Neural progenitor cell (in vitro differentiated cells): ENCODE measurements around the gene TMPRSS11B. TPM values are rescaled to one million over a fixed set of nuclear protein-coding genes. Genes with fewer than 3 reads are reported as not detected.

ENCODE experiments used
- DNase-seq: peaks from one replicate; pipeline ENCODE4 v3.0.0-alpha.2; 2016; ENCODE audit warnings: low spot score
- H2AFZ ChIP-seq: fragments of 200-600 bp; sonication (generic); replicated peaks from 2 replicates; pipeline ENCODE4 v1.6.1; 2016; ENCODE audit warnings: antibody characterized with exemption
- H3F3A ChIP-seq: fragments of 200-600 bp; sonication (generic); 2 replicates; pipeline ENCODE4 v1.6.1; 2016; ENCODE audit warnings: antibody characterized with exemption, low read depth
- H3K27ac ChIP-seq: fragments of 200-600 bp; sonication (generic); 2 replicates; pipeline ENCODE4 v1.5.1; 2016; ENCODE audit warnings: mild to moderate bottlenecking
- H3K27me3 ChIP-seq: fragments of 200-600 bp; sonication (generic); 2 replicates; pipeline ENCODE4 v1.6.1; 2016; ENCODE audit warnings: mild to moderate bottlenecking, moderate library complexity
- H3K36me3 ChIP-seq: fragments of 200-600 bp; sonication (generic); 2 replicates; pipeline ENCODE4 v1.5.1; 2016
- H3K4me1 ChIP-seq: fragments of 200-600 bp; sonication (generic); 2 replicates; pipeline ENCODE4 v1.6.1; 2016; ENCODE audit warnings: mixed run types
- H3K4me2 ChIP-seq: fragments of 200-600 bp; sonication (generic); 2 replicates; pipeline ENCODE4 v1.6.1; 2016
- H3K4me3 ChIP-seq: fragments of 200-600 bp; sonication (generic); 2 replicates; pipeline ENCODE4 v1.5.1; 2016
- H3K79me2 ChIP-seq: fragments of 200-600 bp; sonication (generic); 2 replicates; pipeline ENCODE4 v1.6.1; 2016; ENCODE audit warnings: low read depth
- H3K9ac ChIP-seq: fragments of 200-600 bp; sonication (generic); 2 replicates; pipeline ENCODE4 v1.6.1; 2016
- H3K9me3 ChIP-seq: fragments of 200-600 bp; sonication (generic); 2 replicates; pipeline ENCODE4 v1.5.1; 2016; ENCODE audit warnings: low read depth
- H4K20me1 ChIP-seq: fragments of 200-600 bp; sonication (generic); 2 replicates; pipeline ENCODE4 v1.6.1; 2016; ENCODE audit warnings: low read depth
- H3K27ac Mint-ChIP-seq: 3 replicates; pipeline ENCODE4 v1.8.0; 2021; ENCODE audit warnings: mixed read lengths
- H3K27me3 Mint-ChIP-seq: 2 replicates; pipeline ENCODE4 v1.8.0; 2022; ENCODE audit warnings: low read depth, mild to moderate bottlenecking, inconsistent platforms, moderate library complexity, mixed read lengths; ENCODE audit not compliant: insufficient read depth
- H3K36me3 Mint-ChIP-seq: 3 replicates; pipeline ENCODE4 v1.8.0; 2021; ENCODE audit warnings: mixed read lengths
- H3K4me1 Mint-ChIP-seq: 3 replicates; pipeline ENCODE4 v1.8.0; 2021; ENCODE audit warnings: mixed read lengths
- H3K4me3 Mint-ChIP-seq: 3 replicates; pipeline ENCODE4 v1.8.0; 2021; ENCODE audit warnings: mild to moderate bottlenecking, moderate library complexity, mixed read lengths
- H3K9me3 Mint-ChIP-seq: 3 replicates; pipeline ENCODE4 v1.8.0; 2020; ENCODE audit warnings: mixed read lengths
- EZH2 ChIP-seq: fragments of 200-600 bp; sonication (generic); IDR thresholded peaks from 2 replicates; pipeline ENCODE4 v1.6.1; 2017; ENCODE audit warnings: antibody characterized with exemption, mild to moderate bottlenecking, moderate library complexity
- EZH2phosphoT487 ChIP-seq: fragments of 200-600 bp; sonication (generic); IDR thresholded peaks from 2 replicates; pipeline ENCODE4 v1.6.1; 2017; ENCODE audit warnings: antibody characterized with exemption
- total RNA-seq: library from RNA; depleted of rRNA; stranded (reverse); fragments of >200 nt; gene quantifications from 2 replicates; pipeline ENCODE4 v1.2.3, GENCODE V29; 2015; ENCODE audit warnings: low replicate concordance
- TF ChIP-seq, protein P1 (sequence below): fragments of 200-600 bp; sonication (generic); IDR thresholded peaks from 2 replicates; pipeline ENCODE4 v1.5.1; 2017; ENCODE audit warnings: antibody characterized with exemption, mild to moderate bottlenecking

Gene TMPRSS11B
- total RNA-seq, 1 donor from 2014 or later = not detected

DNA sequence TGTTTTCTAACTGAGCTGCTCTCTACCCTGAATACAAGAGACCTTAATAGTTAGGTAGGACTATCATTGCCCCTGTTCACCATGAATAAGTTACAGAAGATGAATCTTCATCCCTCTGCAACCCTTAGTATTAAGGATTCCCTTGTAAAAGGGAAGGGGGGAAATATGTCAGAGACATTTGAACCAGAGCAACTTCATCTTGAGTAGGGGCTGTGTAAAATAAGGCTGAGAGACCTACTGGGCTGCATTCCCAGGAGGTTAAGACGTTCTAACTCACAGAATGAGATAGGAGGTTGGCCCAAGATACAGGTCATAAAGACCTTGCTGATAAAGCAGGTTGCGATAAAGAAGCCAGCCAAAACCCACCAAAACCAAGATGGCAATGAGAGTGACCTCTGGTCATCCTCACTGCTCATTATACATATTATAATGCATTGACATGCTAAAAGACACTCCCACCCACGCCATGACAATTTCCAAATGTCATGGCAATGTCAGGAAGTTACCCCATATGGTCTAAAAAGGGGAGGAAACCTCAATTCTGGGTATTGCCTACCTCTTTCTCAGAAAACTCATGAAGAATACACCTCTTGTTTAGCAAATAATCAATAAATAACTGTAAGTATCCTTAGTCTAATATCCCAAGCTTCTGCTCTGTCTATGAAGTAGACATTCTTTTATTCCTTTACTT is 19.5 kb upstream of the TMPRSS11B start:
- no peaks in the 10 kb centered on the region for H3K27me3 ChIP-seq
- DNase-seq = no peak
- no peak overlapping the region for H2AFZ ChIP-seq
- H3K9ac ChIP-seq = no peak overlapping the region
- no peak overlapping the region for H3K4me2 ChIP-seq
- TF ChIP-seq EZH2phosphoT487 = no peak
- no peak for TF ChIP-seq EZH2
- TF ChIP-seq, protein P1, sequence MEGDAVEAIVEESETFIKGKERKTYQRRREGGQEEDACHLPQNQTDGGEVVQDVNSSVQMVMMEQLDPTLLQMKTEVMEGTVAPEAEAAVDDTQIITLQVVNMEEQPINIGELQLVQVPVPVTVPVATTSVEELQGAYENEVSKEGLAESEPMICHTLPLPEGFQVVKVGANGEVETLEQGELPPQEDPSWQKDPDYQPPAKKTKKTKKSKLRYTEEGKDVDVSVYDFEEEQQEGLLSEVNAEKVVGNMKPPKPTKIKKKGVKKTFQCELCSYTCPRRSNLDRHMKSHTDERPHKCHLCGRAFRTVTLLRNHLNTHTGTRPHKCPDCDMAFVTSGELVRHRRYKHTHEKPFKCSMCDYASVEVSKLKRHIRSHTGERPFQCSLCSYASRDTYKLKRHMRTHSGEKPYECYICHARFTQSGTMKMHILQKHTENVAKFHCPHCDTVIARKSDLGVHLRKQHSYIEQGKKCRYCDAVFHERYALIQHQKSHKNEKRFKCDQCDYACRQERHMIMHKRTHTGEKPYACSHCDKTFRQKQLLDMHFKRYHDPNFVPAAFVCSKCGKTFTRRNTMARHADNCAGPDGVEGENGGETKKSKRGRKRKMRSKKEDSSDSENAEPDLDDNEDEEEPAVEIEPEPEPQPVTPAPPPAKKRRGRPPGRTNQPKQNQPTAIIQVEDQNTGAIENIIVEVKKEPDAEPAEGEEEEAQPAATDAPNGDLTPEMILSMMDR = no peak
- no peaks in the 10 kb centered on the region for H3K36me3 ChIP-seq
- Mint-ChIP-seq H3K27ac (no peak overlapping the region), H3K4me1 (no peaks in the 10 kb centered on the region), H3K36me3 (no peaks in the 10 kb centered on the region), H3K9me3 (peaks cover 2% of the 10 kb centered on the region), H3K4me3 (no peak overlapping the region), H3K27me3 (no peaks in the 10 kb centered on the region)
- H3K9me3 ChIP-seq = no peaks in the 10 kb centered on the region
- no peak overlapping the region for H3K27ac ChIP-seq
- no peaks in the 10 kb centered on the region for H3F3A ChIP-seq
- no peaks in the 10 kb centered on the region for H3K4me1 ChIP-seq
- no peaks in the 10 kb centered on the region for H4K20me1 ChIP-seq
- no peaks in the 10 kb centered on the region for H3K79me2 ChIP-seq
- no peak overlapping the region for H3K4me3 ChIP-seq

DNA sequence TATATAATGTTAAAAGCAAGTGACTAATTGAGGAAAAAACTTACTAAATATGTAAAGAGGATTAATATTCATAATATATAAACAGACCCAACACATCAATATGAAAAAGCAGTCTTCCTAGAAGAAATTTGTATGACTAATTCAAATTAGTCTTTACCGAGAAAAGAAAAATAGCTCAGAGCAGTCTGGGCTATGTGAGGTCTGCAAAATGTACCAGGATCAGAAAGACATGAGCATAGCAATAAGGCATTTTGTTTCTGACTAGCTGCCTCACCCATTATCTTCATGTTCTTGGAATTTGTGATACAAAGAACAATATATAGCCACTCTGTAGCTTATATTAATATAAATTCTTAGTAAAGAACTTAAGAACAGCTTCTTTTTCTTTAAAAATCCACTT is 13.7 kb upstream of the TMPRSS11B start:
- no peak overlapping the region for H3K27ac ChIP-seq
- H3K4me3 Mint-ChIP-seq = no peak overlapping the region

DNA sequence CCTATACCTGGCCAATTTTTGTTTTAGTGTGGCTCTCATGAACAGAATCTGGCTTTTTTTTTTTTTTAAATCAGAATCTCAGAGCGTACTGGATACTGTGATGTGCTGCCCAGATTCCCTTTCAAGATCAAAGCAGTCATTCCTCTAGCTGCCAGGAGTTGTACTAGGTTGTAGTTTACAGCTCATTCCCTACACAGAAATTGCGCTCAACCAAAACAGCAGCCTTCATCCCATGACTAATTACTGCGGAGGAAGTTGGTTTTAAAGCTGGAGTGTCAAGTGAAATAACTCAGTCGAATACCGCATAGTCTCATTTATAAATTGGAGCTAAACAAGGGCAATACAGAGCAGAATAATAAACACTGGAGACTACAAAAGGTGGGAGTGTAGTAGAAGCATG is 12.2 kb upstream of the TMPRSS11B start:
- no peak overlapping the region for H3K27ac Mint-ChIP-seq
- H3F3A ChIP-seq = no peaks in the 10 kb centered on the region
- H3K9ac ChIP-seq = no peak overlapping the region
- no peaks in the 10 kb centered on the region for H3K79me2 ChIP-seq
- H3K36me3 Mint-ChIP-seq = no peaks in the 10 kb centered on the region
- no peaks in the 10 kb centered on the region for H3K9me3 ChIP-seq
- no peaks in the 10 kb centered on the region for H3K27me3 Mint-ChIP-seq
- DNase-seq = no peak
- no peak overlapping the region for H3K27ac ChIP-seq
- H3K4me2 ChIP-seq = no peak overlapping the region
- H3K4me3 ChIP-seq = no peak overlapping the region
- H3K36me3 ChIP-seq = no peaks in the 10 kb centered on the region
- H3K4me1 Mint-ChIP-seq = peaks cover 4% of the 10 kb centered on the region
- no peaks in the 10 kb centered on the region for H3K4me1 ChIP-seq
- no peak overlapping the region for H2AFZ ChIP-seq
- TF ChIP-seq EZH2phosphoT487 (no peak), EZH2 (no peak)
- TF ChIP-seq, protein P1 = no peak
- no peaks in the 10 kb centered on the region for H4K20me1 ChIP-seq
- no peak overlapping the region for H3K4me3 Mint-ChIP-seq
- H3K27me3 ChIP-seq = no peaks in the 10 kb centered on the region
- H3K9me3 Mint-ChIP-seq = no peaks in the 10 kb centered on the region

More for the DNA sequence above, 13.7 kb upstream of the TMPRSS11B start:
- Histone ChIP-seq H3K4me3 (no peak overlapping the region), H4K20me1 (no peaks in the 10 kb centered on the region), H3K4me1 (no peaks in the 10 kb centered on the region), H3K9ac (no peak overlapping the region), H2AFZ (no peak overlapping the region), H3K79me2 (no peaks in the 10 kb centered on the region), H3K27me3 (no peaks in the 10 kb centered on the region), H3F3A (no peaks in the 10 kb centered on the region), H3K9me3 (no peaks in the 10 kb centered on the region), H3K4me2 (no peak overlapping the region), H3K36me3 (no peaks in the 10 kb centered on the region)
- TF ChIP-seq EZH2phosphoT487 = no peak
- no peak for TF ChIP-seq EZH2
- TF ChIP-seq, protein P1 = no peak
- no peak for DNase-seq
- H3K4me1 Mint-ChIP-seq = peaks cover 4% of the 10 kb centered on the region
- H3K9me3 Mint-ChIP-seq = peaks cover 2% of the 10 kb centered on the region
- no peak overlapping the region for H3K27ac Mint-ChIP-seq
- H3K27me3 Mint-ChIP-seq = no peaks in the 10 kb centered on the region
- H3K36me3 Mint-ChIP-seq = no peaks in the 10 kb centered on the region
